HG03139 (cell line): ENCODE results near the gene FIBP.
A peak's percentile ranks its signal among the peaks of the same experiment; 100 is the strongest.

Experiments
- ATAC-seq: cut with Tn5 transposase; IDR thresholded peaks from one replicate; pipeline ENCODE4 v1.9.1; 2021; ENCODE audit not compliant: unreplicated experiment

FIBP gene

DNA sequence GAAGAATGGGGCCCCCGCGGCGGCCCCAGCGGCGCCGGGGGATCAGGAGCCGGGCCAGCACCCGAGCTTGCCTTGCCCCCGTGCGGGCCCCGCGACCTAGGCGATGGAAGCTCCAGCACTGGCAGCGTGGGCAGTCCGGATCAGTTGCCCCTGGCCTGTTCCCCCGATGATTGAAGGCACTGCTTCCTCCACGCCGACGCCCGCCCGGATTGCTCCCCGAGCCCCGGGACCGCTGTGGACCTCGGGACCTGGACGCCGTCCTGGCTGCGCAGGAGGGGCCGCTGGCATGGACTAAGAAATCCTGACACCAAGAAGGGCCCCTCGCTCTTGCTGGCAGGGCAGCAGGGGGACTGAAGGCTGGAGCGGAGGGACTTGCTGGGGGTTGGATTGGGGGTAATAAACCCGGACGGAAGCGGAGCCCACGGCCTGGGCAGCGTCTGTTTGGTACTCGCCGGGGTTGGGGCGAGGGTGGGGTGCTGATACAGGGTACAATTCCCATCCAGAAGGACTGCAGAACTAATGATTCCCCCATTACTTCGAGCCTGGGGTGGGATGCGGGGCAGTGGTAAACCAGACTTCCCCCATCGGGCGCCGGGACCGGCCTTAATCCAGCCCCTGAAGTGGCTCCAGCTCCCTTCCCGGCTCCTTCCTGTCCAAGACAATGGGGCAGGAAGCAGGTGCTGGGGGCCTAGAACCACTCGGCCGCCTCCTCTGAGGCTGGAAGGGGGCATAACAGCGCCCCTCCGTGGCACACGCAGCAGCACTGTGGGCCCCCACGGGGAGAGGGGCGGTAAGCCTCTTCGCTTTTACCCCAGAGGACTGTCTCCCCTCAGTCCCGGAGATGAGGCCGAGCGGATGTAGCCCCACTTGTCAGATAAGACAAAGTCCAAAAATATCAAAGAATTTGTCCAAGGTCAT is 3.2 kb upstream of the FIBP start:
- ATAC-seq: no peak

GRCh38 chr11:65890324-65891218 is 2.3 kb upstream of the FIBP start, which contains the start of gene CCDC85B:
TSS of gene CCDC85B (plus strand) at chr11:65890673. CDS start at chr11:65890784, 111 bp downstream.
- peak; percentile 43 for ATAC-seq

GRCh38 chr11:65887723-65888162 is 528 bp downstream of the FIBP start:
- no peak for ATAC-seq

DNA sequence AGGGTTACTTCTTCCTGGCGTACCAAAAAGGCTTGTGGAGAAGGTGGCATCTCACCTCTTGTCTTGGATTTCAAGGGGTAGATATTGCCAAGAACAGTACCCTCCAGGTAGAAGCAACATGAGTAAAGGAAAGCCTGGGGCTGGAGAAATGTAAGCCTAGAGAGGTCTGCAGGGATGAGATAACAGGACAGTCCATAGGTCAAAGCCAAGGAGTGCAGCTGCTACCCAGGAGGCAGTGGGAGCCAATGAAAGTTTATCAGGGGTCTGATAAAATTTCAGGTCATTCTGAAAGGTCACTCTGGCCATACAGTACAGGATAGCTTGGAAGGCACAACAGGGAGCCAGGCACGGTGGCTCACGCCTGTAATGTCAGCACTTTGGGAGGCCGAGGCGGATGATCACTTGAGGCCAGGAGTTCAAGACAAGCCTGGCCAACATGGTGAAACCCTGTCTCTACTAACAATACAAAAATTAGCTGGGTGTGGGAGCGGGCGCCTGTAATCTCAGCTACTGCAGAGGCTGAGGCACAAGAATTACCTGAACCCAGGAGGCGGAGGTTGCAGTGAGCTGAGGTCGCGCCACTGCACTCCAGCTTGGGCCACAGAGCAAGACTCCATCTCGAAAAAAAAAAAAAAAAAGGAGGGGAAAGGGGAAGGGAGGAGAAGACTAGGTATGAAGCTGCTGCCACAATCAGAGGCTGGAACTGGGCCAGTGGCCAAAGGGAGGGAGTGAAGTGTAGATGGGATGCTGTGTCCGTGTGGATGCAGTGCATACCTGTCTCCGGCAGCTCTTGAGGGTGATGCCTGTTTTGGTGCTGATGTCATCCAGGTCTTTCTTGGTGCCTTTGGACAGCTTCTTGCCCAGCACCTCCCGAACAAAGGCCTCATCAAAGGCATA is 1.2 kb downstream of the FIBP start:
- ATAC-seq: no peak

GRCh38 chr11:65885808-65886536 is 2.3 kb downstream of the FIBP start:
- no peak for ATAC-seq

DNA sequence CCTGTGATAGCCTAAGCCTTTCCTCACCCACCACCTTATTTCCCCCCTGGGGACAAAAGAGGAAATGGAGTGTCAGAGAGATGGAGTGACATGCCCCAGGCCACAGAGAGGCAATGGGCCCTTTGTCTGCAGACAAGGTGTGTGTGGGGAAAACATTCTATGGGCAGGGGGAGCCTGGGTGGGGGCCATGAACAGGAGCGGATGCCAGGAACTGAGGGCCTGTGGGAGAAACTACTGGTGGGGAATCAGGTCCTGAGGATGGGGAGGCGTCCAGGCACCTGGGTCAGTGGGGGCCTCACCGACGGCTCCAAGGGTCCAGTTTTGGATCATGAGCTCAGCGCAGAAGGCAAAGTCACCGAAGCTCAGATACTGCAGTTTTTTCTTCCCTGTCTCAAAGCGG is 3.0 kb downstream of the FIBP start:
- ATAC-seq: no peak

DNA sequence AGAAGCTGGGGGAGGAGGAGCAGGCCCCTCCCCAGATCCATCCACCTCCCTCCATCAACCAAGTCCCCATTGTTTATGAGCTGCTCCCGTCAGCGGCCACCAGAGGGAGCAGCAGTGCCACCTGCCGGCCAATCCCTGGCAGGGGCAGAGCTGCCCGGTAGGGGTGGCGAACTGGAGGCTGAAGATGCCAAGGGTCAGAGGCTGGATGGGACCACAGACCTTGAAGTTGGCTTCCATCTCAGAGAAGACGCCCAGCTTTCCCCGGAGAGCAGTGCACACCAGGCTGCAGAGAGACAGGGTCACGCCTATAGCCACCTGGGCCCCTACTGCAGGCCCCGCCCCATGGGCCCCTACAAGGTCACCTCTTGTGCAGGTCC is 3.6 kb downstream of the FIBP start:
- ATAC-seq: no peak

DNA sequence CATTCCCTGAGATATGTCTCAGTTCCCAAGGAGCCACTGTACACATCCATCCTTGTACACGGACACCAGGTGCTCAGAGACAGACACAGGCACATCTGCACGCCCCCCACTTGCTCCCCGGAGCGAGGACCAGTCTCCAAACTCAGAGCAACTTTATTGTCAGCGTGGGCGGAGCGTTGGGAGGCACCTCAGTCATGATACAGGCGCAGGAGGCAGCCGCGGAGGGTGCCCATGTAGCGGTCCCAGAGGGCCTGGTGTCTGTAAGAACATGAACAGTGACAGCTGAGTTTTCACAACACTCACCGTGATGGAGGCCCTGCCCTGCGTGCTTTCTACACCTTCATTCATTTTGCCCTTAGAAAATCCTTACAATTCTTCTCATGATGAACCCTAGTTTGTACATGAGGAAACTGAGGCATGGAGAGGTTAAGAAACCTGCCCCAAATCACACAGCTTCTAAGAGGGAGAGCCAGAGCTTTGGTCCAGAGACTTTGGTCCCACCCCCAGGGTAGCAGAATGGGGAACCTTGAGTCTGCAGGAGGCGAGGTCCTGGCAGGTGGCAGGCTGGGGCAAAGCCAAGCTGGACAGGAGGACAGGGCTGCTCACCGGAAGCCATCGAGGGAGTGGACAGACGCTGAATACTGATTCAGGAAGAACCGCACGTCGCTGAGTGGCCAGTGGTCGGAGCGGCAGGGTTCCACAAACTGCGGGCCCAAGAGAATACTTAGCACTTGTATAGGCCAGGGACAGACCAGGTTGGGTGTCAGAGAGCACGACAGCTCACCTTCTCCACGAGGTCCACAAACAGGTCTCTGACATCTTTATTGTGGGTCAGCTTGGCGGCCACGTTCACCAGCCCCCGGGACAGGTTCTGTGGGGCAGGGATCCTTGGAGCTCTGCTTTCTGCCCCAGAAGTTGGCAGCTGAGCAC is 4.2 kb downstream of the FIBP start:
- no peak for ATAC-seq

GRCh38 chr11:65883058-65883761 is 5.1 kb downstream of the FIBP start:
- ATAC-seq: no peak

- ATAC-seq: no peak
Observed at GRCh38 chr11:65882120-65883057, 5.9 kb downstream of the FIBP start.

DNA sequence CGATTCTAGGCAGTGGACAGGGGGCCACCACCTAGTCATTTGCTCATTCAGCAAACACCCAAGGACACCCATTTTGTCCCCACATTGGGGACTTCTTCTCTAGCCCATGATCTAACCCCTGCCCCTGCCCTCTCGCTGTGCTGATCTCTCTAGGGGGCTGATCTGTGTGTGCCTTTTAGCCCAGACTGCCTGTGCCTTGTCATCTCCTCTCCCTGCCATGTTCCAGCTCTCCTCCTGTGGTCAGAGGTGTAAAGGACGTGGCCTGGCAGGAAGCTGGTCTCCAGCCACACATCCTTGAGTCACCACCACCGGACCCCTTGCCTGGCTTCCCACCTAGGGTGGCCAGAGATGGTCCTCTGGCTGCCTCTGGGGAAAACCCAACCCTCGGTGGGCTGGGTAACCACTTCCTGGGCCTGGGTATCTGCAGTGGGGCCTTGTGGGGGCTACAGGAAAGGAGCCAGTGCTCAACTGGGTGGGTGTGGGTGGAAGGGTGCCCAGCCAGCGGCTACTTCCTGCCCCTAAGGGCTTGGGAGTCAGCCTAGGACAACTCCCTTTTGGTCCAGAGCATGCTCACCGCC is 7.3 kb downstream of the FIBP start:
- no peak for ATAC-seq

GRCh38 chr11:65880027-65880426 is 8.2 kb downstream of the FIBP start:
- no peak for ATAC-seq

DNA sequence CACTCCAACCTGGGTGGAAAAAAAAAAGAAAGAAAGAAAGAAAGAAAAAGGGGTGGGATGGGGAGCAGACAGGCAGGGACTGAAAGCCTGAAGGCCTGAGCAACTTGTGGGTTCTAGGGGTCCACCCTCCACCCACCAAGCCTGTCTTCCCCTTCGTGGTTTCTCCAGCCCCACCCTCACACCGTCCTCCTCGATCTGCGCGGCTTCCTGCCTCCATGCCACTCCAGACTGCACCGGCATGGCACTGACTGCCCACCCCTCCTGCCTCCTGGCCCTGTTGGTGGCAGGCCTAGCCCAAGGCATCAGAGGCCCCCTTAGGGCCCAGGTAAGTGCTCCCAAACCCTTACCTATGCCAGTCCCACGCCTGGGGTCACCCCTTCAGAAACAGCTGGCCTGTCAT is 8.7 kb downstream of the FIBP start, which contains the start of gene CTSW:
TSS of gene CTSW (plus strand) at position 221 of the 400 bp plus-strand sequence. CDS start at position 239, 18 bp downstream.
- no peak for ATAC-seq

- peak; percentile 69 for ATAC-seq
Observed at GRCh38 chr11:65873318-65874156, 14.7 kb downstream of the FIBP start.

DNA sequence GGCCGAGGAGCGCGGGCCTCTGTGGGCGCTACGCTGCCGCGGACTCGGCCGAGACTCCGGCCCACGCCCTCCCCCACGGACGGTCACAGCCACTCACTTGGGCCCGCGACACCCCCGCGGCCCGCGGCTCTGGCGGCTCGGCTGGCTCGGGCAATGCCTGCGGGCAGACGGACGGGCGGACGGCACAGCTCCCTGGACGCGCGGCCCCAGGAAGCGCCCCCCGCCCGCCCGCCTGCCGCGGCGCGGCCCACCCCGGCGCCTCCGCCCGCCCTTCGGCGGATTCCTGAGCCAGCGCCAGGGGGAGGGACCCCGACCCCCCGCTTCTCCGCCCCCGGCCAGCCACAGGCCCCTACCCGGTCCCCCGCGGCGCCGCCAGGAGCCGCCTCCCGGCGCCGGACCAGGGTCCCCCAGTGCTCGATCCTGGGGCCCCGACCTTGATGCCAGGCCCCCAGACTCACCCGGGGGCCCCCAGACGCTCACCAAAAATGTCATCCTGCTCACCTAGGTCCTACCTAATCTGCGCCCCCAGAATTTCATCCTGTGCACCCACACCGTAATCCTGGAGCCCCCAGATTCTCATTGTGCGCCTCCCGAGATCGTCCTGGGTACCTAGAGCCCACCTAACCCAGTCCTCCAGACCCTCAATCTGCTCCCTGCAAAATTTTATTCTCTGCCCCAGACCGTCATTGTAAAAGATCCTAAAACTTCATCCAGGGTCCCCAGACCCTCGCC is 15.5 kb downstream of the FIBP start, which contains the start of gene EFEMP2:
TSS of gene EFEMP2 (minus strand) at position 215 of the 732 bp plus-strand sequence. CDS start 446 bp downstream, outside the sequence.
- no peak for ATAC-seq
